NT2/D1 (cell line): ENCODE measurements around the gene CD4.

Experiments
- SUZ12 ChIP-seq: IDR thresholded peaks from 2 replicates; pipeline ENCODE4 v1.6.1; 2011; ENCODE audit not compliant: insufficient read length, insufficient read depth; ENCODE audit errors: extremely low read depth
- YY1 ChIP-seq: IDR thresholded peaks from 2 replicates; pipeline ENCODE4 v1.6.1; 2011; ENCODE audit not compliant: insufficient read length, insufficient read depth
- ZNF274 ChIP-seq: IDR thresholded peaks from 2 replicates; pipeline ENCODE4 v1.6.1; 2011; ENCODE audit warnings: mild to moderate bottlenecking, low read depth, low read length

- TF ChIP-seq SUZ12: no peak
- no peak for TF ChIP-seq YY1
- TF ChIP-seq ZNF274: no peak
These were observed 19.2 kb upstream of the CD4 start for GRCh38 chr12:6770094-6770493.
